SU-DHL-6 (cell line): ENCODE results near the gene TMEM127.

Experiments
- EZH2phosphoT487 ChIP-seq: fragments of 200-600 bp; sonication (generic), shearing (Covaris generic); conservative IDR thresholded peaks from 2 replicates; pipeline ENCODE4 v1.6.1; 2018; ENCODE audit warnings: mild to moderate bottlenecking, antibody characterized with exemption, low read length, moderate library complexity, mixed read lengths
- TF ChIP-seq, protein P1 (sequence below): fragments of 200-600 bp; sonication (generic); IDR thresholded peaks from one replicate; pipeline ENCODE4 v1.5.1; 2017; ENCODE audit warnings: antibody characterized with exemption, mild to moderate bottlenecking, low read length, moderate library complexity; ENCODE audit not compliant: insufficient read depth, poor library complexity, severe bottlenecking

DNA sequence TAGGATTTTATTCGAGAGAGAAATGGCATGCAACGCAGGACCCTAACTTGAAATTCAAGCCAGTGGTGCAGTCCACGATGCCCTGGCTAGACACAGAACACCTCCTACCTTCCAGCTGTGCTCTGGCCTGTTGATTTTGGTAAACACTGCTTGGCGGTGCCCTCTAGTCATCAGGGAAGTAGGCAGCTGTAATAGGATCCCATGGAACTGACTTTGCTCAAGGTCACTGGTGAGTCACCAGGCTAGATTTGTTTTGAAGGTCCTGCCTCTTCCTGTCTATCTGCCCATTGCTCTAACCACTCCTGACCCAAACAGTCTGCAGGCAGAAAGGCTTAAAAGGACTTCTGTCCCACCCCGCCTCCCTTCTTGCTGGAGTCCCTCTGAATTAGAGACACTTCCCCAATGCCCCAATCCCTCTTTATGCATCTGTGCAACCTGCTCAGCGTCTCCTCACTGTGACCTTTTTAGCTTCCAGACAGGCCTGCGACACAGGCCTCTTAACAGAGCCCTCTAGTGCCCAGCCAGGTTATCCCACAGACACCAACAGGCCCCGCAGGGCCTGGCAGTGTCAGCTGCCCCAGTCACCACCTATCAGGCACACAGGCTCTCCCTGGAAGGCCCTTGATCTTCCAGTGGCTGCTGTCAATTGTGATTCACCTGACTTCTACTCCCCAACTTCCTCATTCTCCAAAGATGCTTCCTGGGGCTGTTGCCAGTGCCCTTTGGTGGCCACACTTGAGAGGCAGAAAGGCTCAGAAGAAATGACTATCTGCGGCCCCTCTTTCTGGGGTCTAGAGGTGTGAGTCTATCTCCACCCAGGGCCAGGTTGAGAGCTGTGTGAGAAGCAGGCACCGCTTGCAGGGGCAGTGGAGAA is 5.2 kb downstream of the TMEM127 start:
- TF ChIP-seq, protein P1, sequence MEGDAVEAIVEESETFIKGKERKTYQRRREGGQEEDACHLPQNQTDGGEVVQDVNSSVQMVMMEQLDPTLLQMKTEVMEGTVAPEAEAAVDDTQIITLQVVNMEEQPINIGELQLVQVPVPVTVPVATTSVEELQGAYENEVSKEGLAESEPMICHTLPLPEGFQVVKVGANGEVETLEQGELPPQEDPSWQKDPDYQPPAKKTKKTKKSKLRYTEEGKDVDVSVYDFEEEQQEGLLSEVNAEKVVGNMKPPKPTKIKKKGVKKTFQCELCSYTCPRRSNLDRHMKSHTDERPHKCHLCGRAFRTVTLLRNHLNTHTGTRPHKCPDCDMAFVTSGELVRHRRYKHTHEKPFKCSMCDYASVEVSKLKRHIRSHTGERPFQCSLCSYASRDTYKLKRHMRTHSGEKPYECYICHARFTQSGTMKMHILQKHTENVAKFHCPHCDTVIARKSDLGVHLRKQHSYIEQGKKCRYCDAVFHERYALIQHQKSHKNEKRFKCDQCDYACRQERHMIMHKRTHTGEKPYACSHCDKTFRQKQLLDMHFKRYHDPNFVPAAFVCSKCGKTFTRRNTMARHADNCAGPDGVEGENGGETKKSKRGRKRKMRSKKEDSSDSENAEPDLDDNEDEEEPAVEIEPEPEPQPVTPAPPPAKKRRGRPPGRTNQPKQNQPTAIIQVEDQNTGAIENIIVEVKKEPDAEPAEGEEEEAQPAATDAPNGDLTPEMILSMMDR: no peak
- no peak for TF ChIP-seq EZH2phosphoT487
